ENCODE results near the gene TNIP2. TPM values are rescaled to one million over a fixed set of nuclear protein-coding genes. Genes with fewer than 3 reads are reported as not detected.

Gene TNIP2
- polyA plus RNA-seq, 5 donors, result 16.0 to 24.5 (median 18.5) TPM

Other genes starting within 250 kb of the TNIP2 start
- gene FAM193A, start 219.7 kb downstream of the TNIP2 start, polyA plus RNA-seq (ENCODE audit: insufficient read depth in 1 of 5, insufficient read length in 5 of 5, low replicate concordance in 1 of 5), result 10 to 100 TPM; 26.0 to 32.8 (median 26.7) TPM
- 10 to 100 TPM; 33.2 to 59.8 (median 47.8) TPM for gene SH3BP2, start 36.7 kb upstream of the TNIP2 start, polyA plus RNA-seq (ENCODE audit: insufficient read depth in 1 of 5, insufficient read length in 5 of 5, low replicate concordance in 1 of 5)
- gene ADD1, start 87.5 kb upstream of the TNIP2 start, polyA plus RNA-seq (ENCODE audit: insufficient read depth in 1 of 5, insufficient read length in 5 of 5, low replicate concordance in 1 of 5), result 100 to 1,000 TPM; 260 to 305 (median 286) TPM
- gene NOP14, start 207.1 kb upstream of the TNIP2 start, polyA plus RNA-seq (ENCODE audit: insufficient read depth in 1 of 5, insufficient read length in 5 of 5, low replicate concordance in 1 of 5), result 10 to 100 TPM; 22.4 to 28.7 (median 27.6) TPM
- gene GRK4, start 207.2 kb upstream of the TNIP2 start, polyA plus RNA-seq (ENCODE audit: insufficient read depth in 1 of 5, insufficient read length in 5 of 5, low replicate concordance in 1 of 5), result 10 to 100 TPM; 13.8 to 23.1 (median 15.6) TPM

All from right lung (tissue), 5 donors.